ENCODE data around the gene PHLDA2. TPM values are rescaled to one million over a fixed set of nuclear protein-coding genes. Genes with fewer than 3 reads are reported as not detected.

The PHLDA2 gene
- total RNA-seq, 1 experiment from 2014 or later: 111 TPM

DNA sequence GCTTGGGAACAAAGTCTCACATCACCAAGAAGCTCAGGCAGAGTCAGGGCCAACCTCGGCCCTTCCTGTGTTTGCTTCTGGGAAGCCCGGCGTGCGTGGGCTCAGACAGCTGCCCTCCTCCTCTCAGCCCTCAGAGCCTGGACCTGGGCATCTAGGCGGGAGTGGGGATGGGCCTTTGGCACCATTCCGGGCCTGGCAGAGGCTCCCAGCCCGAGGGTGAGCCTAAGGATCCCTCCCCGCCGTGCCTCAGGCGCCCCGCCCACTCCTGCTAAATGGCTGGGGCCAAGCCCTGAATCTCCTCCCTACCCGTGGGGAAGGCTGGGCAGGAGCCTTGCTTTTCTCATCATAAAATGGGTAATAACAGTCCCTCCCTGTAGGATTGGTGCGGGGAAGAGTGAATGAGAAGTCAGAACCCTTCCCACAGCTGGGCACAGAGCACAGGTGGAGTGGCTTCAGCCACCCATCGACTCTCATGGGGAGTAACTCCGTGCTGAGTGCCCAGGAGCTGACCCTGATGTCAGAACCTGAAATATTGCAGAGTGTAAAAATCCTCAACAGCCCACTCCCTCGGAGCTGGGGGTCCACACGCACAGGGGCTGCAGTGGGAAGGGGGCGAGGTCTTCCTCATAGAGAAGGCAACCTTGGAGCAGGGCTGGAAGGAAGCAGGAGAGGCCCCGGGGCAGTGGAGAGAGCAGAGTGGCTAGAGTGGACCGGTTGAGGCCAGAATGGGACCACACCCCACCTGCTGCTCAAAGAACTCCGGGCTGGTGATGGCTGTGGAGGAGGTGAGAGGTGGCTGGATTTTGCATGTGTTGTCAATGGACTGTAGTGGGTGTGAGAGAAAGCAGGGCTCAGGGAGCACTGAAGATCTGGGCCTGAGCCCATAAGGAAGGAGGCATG is 24.8 kb downstream of the PHLDA2 start:
- Mint-ChIP-seq H3K36me3 (ENCODE audit: insufficient read depth, unreplicated experiment) (peaks cover 38% of the 10 kb centered on the region), H3K4me1 (ENCODE audit: low read depth, unreplicated experiment) (peaks cover 46% of the 10 kb centered on the region), H3K27ac (ENCODE audit: unreplicated experiment) (peak overlapping the region; percentile 52), H3K27me3 (ENCODE audit: unreplicated experiment) (no peaks in the 10 kb centered on the region), H3K9me3 (ENCODE audit: low read depth, unreplicated experiment) (peaks cover 4% of the 10 kb centered on the region), H3K4me3 (ENCODE audit: low read depth, unreplicated experiment) (peak overlapping the region; percentile 76)
- BruUV-seq (replicated peaks): no TSS peak
- CTCF ChIA-PET: interaction anchor here (2.0 to 3.5 kb wide), 3 partner anchors 12 to 29 kb away, joined by 6 to 24 read pairs (median 16); partner anchors contain the start of gene PHLDA2
- peak; percentile 66 for DNase-seq
- intact Hi-C loops (cut with micrococcal nuclease; ENCODE audit: unreplicated experiment): loop anchor here (2.0 kb wide), 1 partner anchor 26 kb away; no protein-coding TSS in a partner anchor
- no peak for TF ChIP-seq CTCF (IDR thresholded peaks at IDR 0.05; ENCODE audit: unreplicated experiment)

DNA sequence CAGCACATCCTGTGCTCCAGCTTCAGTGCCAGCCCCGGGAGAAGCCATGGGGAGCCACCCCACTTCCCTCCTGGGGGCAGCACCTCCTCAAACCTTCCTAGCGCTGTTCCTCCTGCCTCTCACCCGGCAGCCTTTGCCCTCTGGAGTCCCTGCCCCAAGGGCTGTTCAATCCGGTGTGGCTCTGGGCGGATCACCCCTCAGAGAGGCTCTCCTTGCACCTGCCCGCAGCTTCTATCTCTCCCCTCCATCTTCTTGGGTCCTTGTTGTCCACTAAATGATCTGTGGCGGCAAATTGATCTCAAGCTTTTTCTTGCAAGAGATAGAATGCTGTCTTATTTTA is 25.6 kb downstream of the PHLDA2 start:
- H3K4me3 Mint-ChIP-seq (ENCODE audit: low read depth, unreplicated experiment): peak overlapping the region; percentile 76
- H3K4me1 Mint-ChIP-seq (ENCODE audit: low read depth, unreplicated experiment): peaks cover 54% of the 10 kb centered on the region
- CTCF ChIA-PET: interaction anchor here (1.7 to 3.5 kb wide), 5 partner anchors 8 to 370 kb away, joined by 5 to 24 read pairs (median 7); partner anchors contain the start of gene PHLDA2
- intact Hi-C loops (cut with micrococcal nuclease; ENCODE audit: unreplicated experiment): loop anchor here (2.0 kb wide), 1 partner anchor 27 kb away; no protein-coding TSS in a partner anchor
- peaks cover 44% of the 10 kb centered on the region for H3K36me3 Mint-ChIP-seq (ENCODE audit: insufficient read depth, unreplicated experiment)
- H3K27me3 Mint-ChIP-seq (ENCODE audit: unreplicated experiment): no peaks in the 10 kb centered on the region
- H3K9me3 Mint-ChIP-seq (ENCODE audit: low read depth, unreplicated experiment): peaks cover 4% of the 10 kb centered on the region
- DNase-seq: no peak
- BruUV-seq (replicated peaks): no TSS peak
- TF ChIP-seq CTCF (IDR thresholded peaks at IDR 0.05; ENCODE audit: unreplicated experiment): no peak
- H3K27ac Mint-ChIP-seq (ENCODE audit: unreplicated experiment): peak overlapping the region; percentile 52

GRCh38 chr11:2902784-2903671 is 26.2 kb downstream of the PHLDA2 start:
- H3K27ac Mint-ChIP-seq (ENCODE audit: unreplicated experiment): peak overlapping the region; percentile 52
- DNase-seq: peak; percentile 61
- no TSS peak for BruUV-seq (replicated peaks)
- no peaks in the 10 kb centered on the region for H3K27me3 Mint-ChIP-seq (ENCODE audit: unreplicated experiment)
- H3K4me1 Mint-ChIP-seq (ENCODE audit: low read depth, unreplicated experiment): peaks cover 60% of the 10 kb centered on the region
- H3K9me3 Mint-ChIP-seq (ENCODE audit: low read depth, unreplicated experiment): peaks cover 7% of the 10 kb centered on the region
- TF ChIP-seq CTCF (IDR thresholded peaks at IDR 0.05; ENCODE audit: unreplicated experiment): peak; percentile 23
- CTCF ChIA-PET: interaction anchor here (1.3 to 3.5 kb wide), 6 partner anchors 9 to 370 kb away, joined by 3 to 24 read pairs (median 6); partner anchors contain the start of gene PHLDA2
- peak overlapping the region; percentile 76 for H3K4me3 Mint-ChIP-seq (ENCODE audit: low read depth, unreplicated experiment)
- peaks cover 47% of the 10 kb centered on the region for H3K36me3 Mint-ChIP-seq (ENCODE audit: insufficient read depth, unreplicated experiment)
- intact Hi-C loops (cut with micrococcal nuclease; ENCODE audit: unreplicated experiment): no loop called here
